GM18526 (cell line): ENCODE measurements around the gene CDC25A.

Experiments used
- POLR2A ChIP-seq: IDR thresholded peaks from 3 replicates; pipeline ENCODE4 v1.6.1; 2011; ENCODE audit not compliant: insufficient read length; ENCODE audit errors: extremely low read depth

The CDC25A gene

GRCh38 chr3:48129921-48130320, 58.3 kb downstream of the CDC25A start:
- TF ChIP-seq POLR2A = no peak

GRCh38 chr3:48128774-48129173, 59.4 kb downstream of the CDC25A start:
- no peak for TF ChIP-seq POLR2A

- no peak for TF ChIP-seq POLR2A
Observed at GRCh38 chr3:48125886-48126622, 62.2 kb downstream of the CDC25A start.

GRCh38 chr3:48125013-48125705, 63.1 kb downstream of the CDC25A start:
- TF ChIP-seq POLR2A = no peak

- no peak for TF ChIP-seq POLR2A
Observed at GRCh38 chr3:48123346-48123745, 64.9 kb downstream of the CDC25A start.

- no peak for TF ChIP-seq POLR2A
Observed at GRCh38 chr3:48122504-48122903, 65.7 kb downstream of the CDC25A start.

- TF ChIP-seq POLR2A = no peak
Observed at GRCh38 chr3:48120223-48120622, 68.0 kb downstream of the CDC25A start.

GRCh38 chr3:48119505-48120193, 68.6 kb downstream of the CDC25A start:
- TF ChIP-seq POLR2A = no peak

- no peak for TF ChIP-seq POLR2A
Observed at GRCh38 chr3:48118928-48119327, 69.3 kb downstream of the CDC25A start.

- no peak for TF ChIP-seq POLR2A
Observed at GRCh38 chr3:48118322-48118721, 69.9 kb downstream of the CDC25A start.

GRCh38 chr3:48112813-48113212, 75.4 kb downstream of the CDC25A start:
- TF ChIP-seq POLR2A = no peak

GRCh38 chr3:48110463-48110862, 77.8 kb downstream of the CDC25A start:
- TF ChIP-seq POLR2A = no peak

GRCh38 chr3:48107227-48107626, 81.0 kb downstream of the CDC25A start:
- no peak for TF ChIP-seq POLR2A
